Endothelial cell of umbilical vein (primary cell): ENCODE results near the gene CHST11. TPM values are rescaled to one million over a fixed set of nuclear protein-coding genes. Genes with fewer than 3 reads are reported as not detected.

Experiments used
- BruUV-seq: library from RNA; stranded (reverse); fragments of 400-500 nt; replicated peaks from 2 replicates; lab custom pipeline; 2021; lab: Mats Ljungman, UMichigan
- CTCF ChIA-PET: fragments of 300-600, 350-600 bp; sonication (Branson Sonifier 250); formaldehyde crosslinking; loops from one replicate; lab custom pipeline; 2021; ENCODE audit warnings: antibody characterized with exemption, inconsistent platforms; lab: Charles Lee
- POLR2A ChIA-PET: fragments of 300-600, 350-600 bp; sonication (Branson Sonifier 250); formaldehyde crosslinking; loops from one replicate; lab custom pipeline; 2021; ENCODE audit warnings: antibody characterized with exemption, inconsistent platforms; lab: Charles Lee
- DNase-seq: peaks from one replicate; pipeline ENCODE4 v3.0.0-alpha.2; 2011; ENCODE audit warnings: low read depth, low spot score
- FAIRE-seq: peaks from 2 replicates; lab custom pipeline; 2011; peaks lifted over from hg19 to GRCh38; lab: Jason Lieb, UNC
- H2AFZ ChIP-seq: 2 replicates; pipeline ENCODE4 v1.6.0; 2012; ENCODE audit warnings: low read depth, low read length, control low read depth, inconsistent platforms
- H3K27ac ChIP-seq: 2 replicates; pipeline ENCODE4 v1.5.1; 2011; ENCODE audit warnings: low read depth, mild to moderate bottlenecking, control low read depth, low read length, moderate library complexity; ENCODE audit not compliant: insufficient read depth
- H3K27me3 ChIP-seq, 2 experiments: 2 replicates each; pipeline versions ENCODE4 v1.6.0 to v1.6.1; 2011; ENCODE audit warnings: low read length in 2 of 2, mixed read lengths in 1 of 2; ENCODE audit not compliant: control insufficient read depth in 2 of 2, insufficient read depth in 2 of 2
- H3K36me3 ChIP-seq, 2 experiments: 2 replicates in 1 of 2; 3 replicates in 1 of 2; pipeline ENCODE4 v1.5.1; 2011; ENCODE audit warnings: low read length in 2 of 2, mild to moderate bottlenecking in 1 of 2, moderate library complexity in 1 of 2; ENCODE audit not compliant: control insufficient read depth in 2 of 2, insufficient read depth in 2 of 2; ENCODE audit errors: extremely low read depth in 1 of 2
- H3K4me1 ChIP-seq: 3 replicates; pipeline ENCODE4 v1.5.1; 2011; ENCODE audit warnings: mild to moderate bottlenecking, low read length; ENCODE audit not compliant: control insufficient read depth, insufficient read depth; ENCODE audit errors: extremely low read depth
- H3K4me2 ChIP-seq: 2 replicates; pipeline ENCODE4 v1.6.1; 2011; ENCODE audit warnings: low read length, control low read depth, mixed read lengths; ENCODE audit not compliant: insufficient read depth
- H3K4me3 ChIP-seq, 3 experiments: fragments of 200-600 bp in 1 of 3; sonication (generic), shearing (Covaris generic) in 1 of 3; replicated peaks in 1 of 3; 2 replicates each; pipeline ENCODE4 v1.5.1; 2011 to 2016; ENCODE audit warnings: control low read depth in 3 of 3, low read length in 3 of 3, mild to moderate bottlenecking in 2 of 3, inconsistent platforms in 1 of 3, low read depth in 1 of 3, moderate library complexity in 1 of 3; ENCODE audit not compliant: insufficient read depth in 1 of 3
- H3K79me2 ChIP-seq: 2 replicates; pipeline ENCODE4 v1.6.0; 2012; ENCODE audit warnings: low read length, inconsistent platforms; ENCODE audit not compliant: control insufficient read depth, insufficient read depth
- H3K9ac ChIP-seq: replicated peaks from 2 replicates; pipeline ENCODE3; 2011; ENCODE audit warnings: low read length, control low read depth; ENCODE audit not compliant: insufficient read depth; ENCODE audit errors: extremely low read depth
- H3K9me1 ChIP-seq: replicated peaks from 3 replicates; pipeline ENCODE4 v1.6.0; 2011; ENCODE audit warnings: mild to moderate bottlenecking, low read length; ENCODE audit not compliant: control insufficient read depth, insufficient read depth; ENCODE audit errors: extremely low read depth
- H3K9me3 ChIP-seq: replicated peaks from 2 replicates; pipeline ENCODE4 v1.5.1; 2012; ENCODE audit warnings: low read length, inconsistent platforms; ENCODE audit not compliant: control insufficient read depth, insufficient read depth
- H4K20me1 ChIP-seq: replicated peaks from 2 replicates; pipeline ENCODE3; 2011; ENCODE audit warnings: mild to moderate bottlenecking, low read length; ENCODE audit not compliant: control insufficient read depth, insufficient read depth; ENCODE audit errors: extremely low read depth
- EZH2 ChIP-seq: IDR thresholded peaks from 2 replicates; pipeline ENCODE4 v1.6.1; 2012; ENCODE audit warnings: borderline replicate concordance, low read depth, mild to moderate bottlenecking, moderate library complexity, low read length, inconsistent platforms; ENCODE audit not compliant: severe bottlenecking
- FOS ChIP-seq: IDR thresholded peaks from 2 replicates; pipeline ENCODE4 v1.6.1; 2011; ENCODE audit warnings: mild to moderate bottlenecking, low read length, moderate library complexity, borderline replicate concordance; ENCODE audit not compliant: insufficient read depth
- GATA2 ChIP-seq: IDR thresholded peaks from 2 replicates; pipeline ENCODE4 v1.7.0; 2011; ENCODE audit warnings: low read depth, mild to moderate bottlenecking, moderate library complexity, mixed read lengths, low read length; ENCODE audit not compliant: insufficient read length, insufficient read depth
- JUN ChIP-seq: IDR thresholded peaks from 2 replicates; pipeline ENCODE4 v1.6.1; 2011; ENCODE audit warnings: borderline replicate concordance, low read depth; ENCODE audit not compliant: insufficient read length, insufficient read depth
- MYC ChIP-seq: IDR thresholded peaks from one replicate; pipeline ENCODE4 v1.6.1; 2011; ENCODE audit warnings: mild to moderate bottlenecking, low read depth, low read length
- POLR2A ChIP-seq: IDR thresholded peaks from 2 replicates; pipeline ENCODE4 v1.6.1; 2012; ENCODE audit warnings: low read depth, mild to moderate bottlenecking, control low read depth, low read length
- dilution Hi-C: fragments of 300-500 bp; cut with MboI; formaldehyde crosslinking; loops from one replicate; pipeline ENCODE4 v1.15.0; 2019; ENCODE audit warnings: low sequenced_read_pairs; ENCODE audit not compliant: extremely low pct_ligation_motif_present
- intact Hi-C: fragments of 100-400 bp; cut with micrococcal nuclease; formaldehyde crosslinking; loops from one replicate; pipeline ENCODE4 v1.10.0; 2022
- polyA plus RNA-seq, 4 experiments: library from polyadenylated mRNA; depleted of rRNA in 3 of 4; stranded (reverse) in 3 of 4; unstranded in 1 of 4; fragments of >200 nt; gene quantifications; 2 replicates each; pipeline versions ENCODE4 v1.2.1 to v1.2.3, GENCODE V29; 2011 to 2012; ENCODE audit warnings: missing spikeins in 1 of 4
- total RNA-seq: library from RNA; stranded (reverse); gene quantifications from 2 replicates; pipeline ENCODE4 v1.2.3, GENCODE V29; 2021
- TF ChIP-seq, protein P1 (sequence below), 2 donors: IDR thresholded peaks; 1 replicate in 1 of 2; 2 replicates in 1 of 2; pipeline ENCODE4 v1.5.1; 2011; ENCODE audit warnings: low read length in 2 of 2, mild to moderate bottlenecking in 2 of 2, moderate library complexity in 2 of 2, control low read depth in 1 of 2, inconsistent platforms in 1 of 2, low read depth in 1 of 2; ENCODE audit not compliant: insufficient read depth in 1 of 2; ENCODE audit errors: extremely low read depth in 1 of 2
- TF ChIP-seq, protein P2 (sequence below): IDR thresholded peaks from 2 replicates; pipeline ENCODE4 v1.6.1; 2011; ENCODE audit not compliant: insufficient read depth, insufficient read length

Gene CHST11
- total and polyA plus RNA-seq, 2 donors (not counting 3 experiments of a cell fraction or from before 2014, with no cell fraction given), result 19.7 to 20.9 TPM

DNA sequence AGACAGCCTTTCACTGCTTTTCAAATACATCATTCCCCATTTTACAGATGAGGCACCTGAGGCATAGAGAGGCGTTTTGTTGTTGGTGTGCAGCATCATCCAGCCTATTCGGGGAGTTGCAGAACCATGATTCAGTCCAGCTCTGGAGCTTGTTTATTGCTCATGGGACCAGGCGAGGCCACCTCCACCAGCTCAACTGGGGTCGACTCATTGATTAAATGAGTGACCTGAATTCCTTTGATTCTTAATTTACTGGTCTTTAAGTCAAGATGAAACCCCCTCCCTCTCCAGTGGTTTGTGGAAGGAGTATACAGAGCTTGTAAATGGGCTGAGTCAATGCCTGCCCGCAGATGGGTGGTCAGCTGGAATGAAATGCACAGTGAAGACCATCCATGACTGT lies 161.9 kb downstream of the CHST11 start:
- H3K9me3 ChIP-seq, result no peaks in the 10 kb centered on the region
- no peak overlapping the region for H3K9ac ChIP-seq
- H3K4me3 ChIP-seq, result no peak overlapping the region
- H4K20me1 ChIP-seq, result no peaks in the 10 kb centered on the region
- H3K9me1 ChIP-seq, result no peaks in the 10 kb centered on the region
- H3K27ac ChIP-seq, result no peak overlapping the region
- H3K36me3 ChIP-seq, result no peaks in the 10 kb centered on the region
- no peak for FAIRE-seq
- no TSS peak for BruUV-seq
- CTCF ChIA-PET, result interaction anchor here (0.7 to 1.4 kb wide), 2 partner anchors 15 to 237 kb away, joined by 3 read pairs; no protein-coding TSS in a partner anchor
- no peak for DNase-seq
- H3K4me2 ChIP-seq, result no peak overlapping the region
- TF ChIP-seq, protein P1, sequence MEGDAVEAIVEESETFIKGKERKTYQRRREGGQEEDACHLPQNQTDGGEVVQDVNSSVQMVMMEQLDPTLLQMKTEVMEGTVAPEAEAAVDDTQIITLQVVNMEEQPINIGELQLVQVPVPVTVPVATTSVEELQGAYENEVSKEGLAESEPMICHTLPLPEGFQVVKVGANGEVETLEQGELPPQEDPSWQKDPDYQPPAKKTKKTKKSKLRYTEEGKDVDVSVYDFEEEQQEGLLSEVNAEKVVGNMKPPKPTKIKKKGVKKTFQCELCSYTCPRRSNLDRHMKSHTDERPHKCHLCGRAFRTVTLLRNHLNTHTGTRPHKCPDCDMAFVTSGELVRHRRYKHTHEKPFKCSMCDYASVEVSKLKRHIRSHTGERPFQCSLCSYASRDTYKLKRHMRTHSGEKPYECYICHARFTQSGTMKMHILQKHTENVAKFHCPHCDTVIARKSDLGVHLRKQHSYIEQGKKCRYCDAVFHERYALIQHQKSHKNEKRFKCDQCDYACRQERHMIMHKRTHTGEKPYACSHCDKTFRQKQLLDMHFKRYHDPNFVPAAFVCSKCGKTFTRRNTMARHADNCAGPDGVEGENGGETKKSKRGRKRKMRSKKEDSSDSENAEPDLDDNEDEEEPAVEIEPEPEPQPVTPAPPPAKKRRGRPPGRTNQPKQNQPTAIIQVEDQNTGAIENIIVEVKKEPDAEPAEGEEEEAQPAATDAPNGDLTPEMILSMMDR (IDR thresholded peaks at IDR 0.05; ENCODE audit: extremely low read depth in 1 of 2, insufficient read depth in 1 of 2, low read depth in 1 of 2, low read length in 2 of 2), result no peak
- TF ChIP-seq, protein P2, sequence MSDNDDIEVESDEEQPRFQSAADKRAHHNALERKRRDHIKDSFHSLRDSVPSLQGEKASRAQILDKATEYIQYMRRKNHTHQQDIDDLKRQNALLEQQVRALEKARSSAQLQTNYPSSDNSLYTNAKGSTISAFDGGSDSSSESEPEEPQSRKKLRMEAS, result no peak
- TF ChIP-seq JUN (no peak), GATA2 (no peak), POLR2A (no peak), FOS (no peak), EZH2 (no peak), MYC (no peak)
- no peaks in the 10 kb centered on the region for H3K27me3 ChIP-seq
- H3K4me1 ChIP-seq, result peaks cover 14% of the 10 kb centered on the region
- dilution Hi-C loops, result no loop called here
- intact Hi-C loops, result no loop called here
- no peak overlapping the region for H2AFZ ChIP-seq
- no peaks in the 10 kb centered on the region for H3K79me2 ChIP-seq
- POLR2A ChIA-PET, result no interaction called here
